ENCODE results near the gene CARS2. TPM values are rescaled to one million over a fixed set of nuclear protein-coding genes. Genes with fewer than 3 reads are reported as not detected.

Gene CARS2
- total RNA-seq, 1 experiment from 2014 or later = 41.9 TPM

DNA sequence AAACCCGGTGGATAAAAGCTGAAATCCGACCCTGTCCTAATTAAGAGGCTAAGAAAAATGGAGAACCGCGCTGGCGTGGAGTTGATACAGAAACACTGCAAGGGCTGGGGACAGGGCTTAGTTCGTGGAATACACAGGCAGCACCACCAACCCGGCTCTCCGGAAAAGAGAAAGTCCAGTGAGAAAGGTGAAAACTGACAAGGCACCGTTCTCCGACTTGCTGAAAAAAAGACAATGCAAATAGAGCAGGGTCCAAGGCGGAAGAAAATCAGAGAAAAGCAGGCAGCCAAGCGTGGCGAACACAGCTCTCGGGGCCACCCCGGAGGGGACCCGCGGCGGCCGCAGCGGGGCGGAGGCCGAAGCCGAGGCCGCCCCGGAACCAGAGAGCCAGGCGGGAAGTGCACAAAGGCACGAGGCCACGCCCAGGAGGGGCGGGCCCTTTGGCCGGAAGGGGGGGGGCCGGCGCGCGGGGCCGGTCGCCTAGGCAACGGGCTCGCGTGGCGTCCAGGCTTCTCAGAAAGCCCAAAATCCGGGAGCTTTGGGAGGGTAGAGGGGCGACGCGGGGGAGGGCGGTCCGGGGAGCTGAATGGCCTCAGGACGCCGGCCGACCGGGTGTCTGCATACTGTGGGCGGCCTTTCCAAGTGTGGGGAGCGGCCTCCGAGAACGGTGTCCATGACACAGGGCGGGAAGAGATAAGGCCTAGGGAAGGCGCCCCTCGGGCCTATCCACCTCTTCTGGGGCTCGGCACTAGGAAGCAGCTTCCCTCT is 6.3 kb upstream of the CARS2 start:
- Histone ChIP-seq H3K4me1 (ENCODE audit: insufficient read depth, low read length) (no peaks in the 10 kb centered on the region), H3T11ph (ENCODE audit: low read length) (peak overlapping the region; percentile 56), H3K4ac (ENCODE audit: low read depth, low read length) (no peak overlapping the region; the same call in 1 of the 2 replicates), H3K56ac (ENCODE audit: insufficient read length, low read depth, low read length) (no peak overlapping the region), H3K27me3 (ENCODE audit: insufficient read depth, low read length) (no peaks in the 10 kb centered on the region), H3K9ac (ENCODE audit: extremely low read depth, insufficient read length, low read length) (peak overlapping the region; percentile 91), H3K79me2 (ENCODE audit: insufficient read depth, low read length) (peaks cover 14% of the 10 kb centered on the region; the same call in 1 of the 2 replicates), H3K18ac (ENCODE audit: insufficient read length, low read depth, low read length) (peak overlapping the region; percentile 96), H4K91ac (ENCODE audit: insufficient read length, low read depth, low read length) (no peak overlapping the region), H4K5ac (ENCODE audit: insufficient read length, low read depth, low read length) (no peak overlapping the region), H2BK120ac (ENCODE audit: low read depth, low read length, poor library complexity, severe bottlenecking) (peak overlapping the region; percentile 90), H4K20me1 (ENCODE audit: control insufficient read depth, insufficient read depth, insufficient read length) (no peaks in the 10 kb centered on the region), H3K14ac (ENCODE audit: insufficient read depth, low read length) (peak overlapping the region; percentile 97; the same call in 1 of the 2 replicates), H3K9me3 (ENCODE audit: control insufficient read depth, low read depth, low read length) (no peaks in the 10 kb centered on the region), H2BK12ac (ENCODE audit: insufficient read length, low read depth, low read length) (no peak overlapping the region), H2AK5ac (ENCODE audit: insufficient read length, low read length) (no peak overlapping the region), H2BK15ac (ENCODE audit: low read depth, low read length) (no peak overlapping the region), H3K27ac (ENCODE audit: insufficient read length, low read depth, low read length) (peak overlapping the region; percentile 69), H2AFZ (ENCODE audit: low read length) (no peak overlapping the region), H3K23ac (ENCODE audit: insufficient read length, low read depth, low read length) (no peak overlapping the region), H2BK5ac (ENCODE audit: insufficient read length, low read length) (no peak overlapping the region), H3K23me2 (ENCODE audit: insufficient read length, low read depth, low read length, poor library complexity, severe bottlenecking) (peaks cover 4% of the 10 kb centered on the region), H2BK20ac (ENCODE audit: low read depth, low read length, poor library complexity, severe bottlenecking) (no peak overlapping the region), H3K4me2 (ENCODE audit: insufficient read depth, insufficient read length, low read length) (peak overlapping the region; percentile 57), H4K8ac (replicated peaks; ENCODE audit: insufficient read length, low read depth, low read length) (no peak overlapping the region), H3K79me1 (ENCODE audit: insufficient read depth, low read depth, low read length, poor library complexity, severe bottlenecking) (no peaks in the 10 kb centered on the region)
- Mint-ChIP-seq H3K27me3 (ENCODE audit: low read depth) (no peaks in the 10 kb centered on the region; the same call in 1 of the 2 replicates), H3K36me3 (ENCODE audit: insufficient read depth in 1 of 3, low read depth in 3 of 3) (peaks cover 0 to 3% (median 0%) of the 10 kb centered on the region in 3 experiments; a peak in 1 of 7 replicates), H3K4me1 (peaks cover 12 to 13% of the 10 kb centered on the region in 2 experiments), H3K9me3 (peaks cover 0 to 2% of the 10 kb centered on the region in 2 experiments; a peak in 2 of 5 replicates), H3K4me3 (peak overlapping the region; percentile 93 to 95), H3K27ac (peak overlapping the region; percentile 91 to 99 (median 98))
- no CpG with 5 or more reads among the region's 58 CpGs for WGBS (ENCODE audit: extremely low coverage, insufficient read length, low lambda C conversion rate)
- no peak for TF ChIP-seq CTCF (conservative IDR thresholded peaks at IDR 0.05)
- DNase-seq = peak; percentile 86
